Measurements from ENCODE around the gene LUZP1.

The LUZP1 gene

GRCh38 chr1:23116921-23117699 lies 51.5 kb downstream of the LUZP1 start:
- DNase-seq (ENCODE audit: low spot score): no peak

- no peak for DNase-seq (ENCODE audit: low spot score)
Measured at GRCh38 chr1:23116216-23116836, 52.3 kb downstream of the LUZP1 start.

GRCh38 chr1:23114424-23115079 lies 54.1 kb downstream of the LUZP1 start:
- no peak for DNase-seq (ENCODE audit: low spot score)

GRCh38 chr1:23111600-23112535 lies 56.8 kb downstream of the LUZP1 start:
- DNase-seq (ENCODE audit: low spot score): no peak

- DNase-seq (ENCODE audit: low spot score): no peak
Measured at GRCh38 chr1:23110391-23110790, 58.3 kb downstream of the LUZP1 start.

DNA sequence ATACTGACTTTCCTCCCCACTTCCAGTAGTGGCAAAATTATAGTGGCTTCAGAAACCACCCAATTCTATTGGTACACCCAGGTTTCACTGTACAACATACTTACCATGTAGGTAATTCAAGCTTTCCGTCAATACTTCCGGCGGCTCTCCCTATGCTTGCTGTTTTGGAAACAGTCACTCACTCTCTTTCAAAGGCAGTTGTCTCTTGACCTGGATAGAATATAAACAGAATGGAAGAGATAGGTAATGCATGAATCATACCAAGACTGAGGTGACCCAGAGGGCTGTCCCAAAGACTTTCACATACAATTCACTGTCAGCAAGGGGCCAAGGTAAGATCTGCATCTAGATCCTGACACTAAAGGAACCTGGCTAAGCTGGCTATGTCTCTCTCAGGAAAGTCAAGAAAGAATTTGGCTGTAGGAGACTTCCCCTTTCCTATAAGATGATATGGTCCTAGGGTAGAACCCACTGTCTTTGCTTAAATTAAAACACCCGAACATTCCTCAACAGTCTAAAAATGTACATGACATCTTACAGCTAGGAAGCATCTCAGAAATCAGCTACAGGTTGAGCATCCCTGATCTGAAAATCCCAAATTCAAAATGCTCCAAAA lies 59.6 kb downstream of the LUZP1 start:
- no peak for DNase-seq (ENCODE audit: low spot score)

GRCh38 chr1:23103001-23103889 lies 65.4 kb downstream of the LUZP1 start:
- DNase-seq (ENCODE audit: low spot score): no peak

DNA sequence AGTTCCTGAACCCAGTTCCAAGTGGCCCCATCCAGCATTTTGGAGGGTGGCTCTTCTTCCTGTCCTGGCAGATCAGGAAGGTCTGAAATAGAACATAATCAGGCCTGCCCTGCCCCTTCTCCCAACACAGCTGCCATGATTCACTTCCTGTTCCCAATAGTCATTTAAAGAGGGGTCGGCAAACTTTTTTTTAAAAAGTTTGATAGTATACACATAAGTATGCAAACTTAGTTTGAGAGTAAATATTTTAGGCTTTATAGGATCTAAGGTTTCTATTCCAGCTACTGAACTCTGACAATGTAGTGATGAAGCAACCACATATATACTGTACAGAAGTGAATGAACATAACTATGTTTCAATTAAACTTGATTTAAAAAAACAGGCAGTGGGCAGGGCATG lies 66.4 kb downstream of the LUZP1 start:
- no peak for DNase-seq (ENCODE audit: low spot score)

DNA sequence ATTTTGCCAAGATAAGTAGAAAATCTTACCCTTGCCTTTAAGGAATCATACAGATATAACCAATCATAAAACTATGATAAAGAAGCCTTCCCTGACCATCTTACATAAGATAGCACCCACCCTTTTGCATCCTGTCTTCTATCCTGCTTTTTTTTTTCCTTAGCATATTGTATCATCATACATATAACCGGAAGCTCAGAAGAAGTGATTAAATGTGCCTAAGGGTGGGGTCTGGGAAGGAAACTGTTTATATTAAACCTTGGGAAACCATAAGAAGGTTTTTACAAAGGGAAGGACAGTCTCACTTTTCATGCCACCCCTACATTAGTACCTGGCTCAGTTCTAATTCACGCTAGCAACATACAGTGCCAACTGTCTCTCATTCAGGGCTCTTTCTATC lies 66.8 kb downstream of the LUZP1 start:
- DNase-seq (ENCODE audit: low spot score): no peak

DNA sequence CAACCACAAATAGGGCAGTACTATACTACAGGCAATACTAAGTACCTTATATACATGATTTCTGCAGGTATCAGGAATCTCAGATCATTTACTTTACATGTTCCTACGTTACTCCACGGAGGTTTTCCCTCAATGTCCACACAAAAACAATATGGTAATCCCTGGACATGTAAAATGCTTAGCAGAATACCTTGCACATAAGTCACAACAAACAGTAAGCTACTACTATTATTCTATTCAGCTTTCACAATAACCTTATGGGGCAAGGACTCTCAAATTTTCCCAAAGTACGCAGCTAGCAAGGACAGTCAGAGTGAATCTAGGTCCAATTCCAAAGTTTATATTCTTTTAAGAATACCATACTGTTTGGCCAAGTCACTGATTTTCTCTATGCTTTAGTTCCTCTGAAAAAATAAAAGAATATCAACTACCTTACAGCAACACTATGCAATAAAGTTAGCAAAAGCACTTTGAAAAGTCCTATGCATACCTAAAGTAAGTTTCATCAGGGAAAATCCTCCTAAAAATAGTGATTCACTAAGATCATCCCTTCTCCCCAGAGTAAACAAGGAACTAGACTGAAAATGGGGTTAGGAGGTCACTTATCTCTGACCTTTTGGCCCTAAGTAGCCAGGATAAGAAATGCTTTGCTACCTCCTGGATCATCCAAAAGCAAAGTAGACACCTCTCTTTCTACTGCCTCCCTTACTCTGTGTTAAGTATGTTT lies 67.4 kb downstream of the LUZP1 start:
- DNase-seq (ENCODE audit: low spot score): no peak

GRCh38 chr1:23100074-23100748 lies 68.4 kb downstream of the LUZP1 start:
- no peak for DNase-seq (ENCODE audit: low spot score)

GRCh38 chr1:23099171-23099536 lies 69.5 kb downstream of the LUZP1 start:
- no peak for DNase-seq (ENCODE audit: low spot score)

DNA sequence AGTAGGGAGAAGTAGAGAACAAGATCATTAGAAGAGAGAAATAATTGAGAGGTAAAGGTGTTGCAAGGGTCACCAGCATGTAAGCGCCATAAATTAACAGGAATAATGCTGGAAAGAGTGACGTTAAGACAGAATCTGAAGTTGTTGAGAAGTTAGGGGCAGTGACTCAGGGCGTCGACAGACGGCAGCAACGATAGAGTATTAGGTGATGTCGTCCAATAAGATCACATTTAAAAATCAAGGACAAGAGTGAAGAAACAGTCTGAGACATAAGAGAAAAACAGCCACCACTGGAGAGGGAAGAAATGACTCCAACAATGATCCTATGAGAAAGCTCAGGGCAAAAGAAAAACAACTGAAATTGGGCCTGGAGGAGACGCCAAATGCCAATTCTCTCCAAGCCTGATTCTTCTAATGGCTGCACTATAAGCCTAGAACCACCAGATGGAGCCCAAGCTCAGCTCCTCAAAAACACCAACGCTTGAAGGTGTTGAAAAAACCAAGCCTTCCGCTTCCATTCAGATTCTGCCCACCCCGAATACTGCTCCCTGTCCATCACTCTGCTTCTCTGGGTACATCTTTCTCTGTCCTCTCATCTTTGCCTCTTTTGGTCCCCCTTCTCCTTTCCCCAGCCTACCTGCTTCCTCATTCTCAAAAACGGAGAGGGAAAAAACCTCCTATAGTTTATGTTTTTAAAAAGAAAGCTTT lies 70.0 kb downstream of the LUZP1 start:
- DNase-seq (ENCODE audit: low spot score): peak; percentile 59

GRCh38 chr1:23097316-23097715 lies 71.3 kb downstream of the LUZP1 start:
- no peak for DNase-seq (ENCODE audit: low spot score)

DNA sequence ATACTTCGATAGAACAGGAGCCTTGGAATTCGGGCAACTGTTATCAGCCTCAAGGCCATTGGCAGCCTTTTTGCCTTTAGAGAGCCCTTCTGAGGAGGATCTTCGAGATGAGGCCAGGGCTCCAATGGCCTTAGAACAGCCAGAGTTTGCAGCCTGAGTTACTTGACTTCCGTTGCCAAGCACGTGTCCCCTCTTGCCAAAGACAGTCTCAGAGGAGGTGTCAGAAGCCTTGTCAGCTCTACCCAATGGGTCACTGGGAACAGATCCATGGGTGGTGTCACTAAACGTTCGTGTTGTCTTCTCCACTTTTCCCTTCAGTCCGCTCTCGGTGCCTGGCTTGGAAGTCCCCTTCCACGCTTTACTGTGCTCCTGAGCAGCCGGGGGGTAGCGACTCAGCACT lies 76.2 kb downstream of the LUZP1 start:
- DNase-seq (ENCODE audit: low spot score): no peak

DNA sequence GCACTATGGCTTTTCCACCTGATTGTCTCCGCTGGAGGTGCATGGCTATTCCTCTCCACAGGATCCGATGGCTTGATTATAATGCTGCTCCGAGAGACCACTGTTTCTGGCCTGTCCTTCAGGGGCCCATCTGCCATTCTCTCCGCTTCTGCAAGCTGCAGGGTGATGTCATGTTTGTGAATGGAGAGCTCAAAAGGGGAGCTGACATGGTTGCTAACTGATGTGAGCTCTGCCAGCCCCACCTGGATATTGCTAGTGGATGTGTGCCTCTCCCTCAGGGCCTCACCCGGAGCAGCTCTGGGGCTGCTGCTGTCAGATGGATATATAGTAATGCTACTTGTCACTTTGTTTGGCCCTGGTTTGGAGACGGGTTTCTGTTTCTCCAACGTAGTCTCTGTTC lies 77.1 kb downstream of the LUZP1 start:
- DNase-seq (ENCODE audit: low spot score): no peak

DNA sequence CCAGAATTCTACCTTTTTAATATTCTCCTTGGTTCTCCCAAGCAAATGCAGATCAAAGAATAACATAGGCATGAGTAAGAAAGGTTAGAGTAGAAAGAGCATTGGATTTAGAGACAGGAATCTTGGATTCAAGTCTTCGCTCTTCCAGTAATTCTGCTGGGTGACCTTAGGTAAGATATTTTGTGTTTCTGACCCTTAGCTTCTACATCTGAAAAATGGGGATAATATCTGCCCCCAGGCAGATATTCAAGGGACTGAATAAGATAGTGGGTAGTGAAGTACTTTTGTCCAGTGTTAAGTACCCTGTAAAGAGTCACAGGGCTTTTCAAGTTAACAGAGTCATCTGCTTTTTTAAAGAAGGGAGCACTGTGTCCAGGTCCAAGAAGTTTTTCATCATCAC lies 78.6 kb downstream of the LUZP1 start:
- DNase-seq (ENCODE audit: low spot score): no peak

DNA sequence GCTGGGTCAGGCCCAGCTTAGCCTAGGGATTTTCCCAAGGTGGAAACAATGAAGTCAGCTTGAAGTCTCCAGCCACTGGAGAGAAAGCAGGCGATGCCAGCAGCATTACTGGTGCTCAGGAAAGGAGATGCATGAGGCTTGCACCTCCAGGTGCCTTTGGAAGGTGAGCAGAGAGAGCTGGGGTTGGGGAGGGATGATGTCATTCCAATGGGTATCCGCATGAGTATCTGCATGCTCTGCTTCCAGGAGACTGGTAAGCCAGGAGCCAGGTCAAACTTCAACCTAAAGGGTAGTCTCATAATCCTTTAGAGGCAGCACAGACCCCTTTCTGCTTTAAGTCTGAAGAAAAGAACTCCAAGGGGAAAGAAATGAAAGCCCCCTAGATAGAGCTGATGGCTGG lies 80.6 kb downstream of the LUZP1 start:
- no peak for DNase-seq (ENCODE audit: low spot score)

DNA sequence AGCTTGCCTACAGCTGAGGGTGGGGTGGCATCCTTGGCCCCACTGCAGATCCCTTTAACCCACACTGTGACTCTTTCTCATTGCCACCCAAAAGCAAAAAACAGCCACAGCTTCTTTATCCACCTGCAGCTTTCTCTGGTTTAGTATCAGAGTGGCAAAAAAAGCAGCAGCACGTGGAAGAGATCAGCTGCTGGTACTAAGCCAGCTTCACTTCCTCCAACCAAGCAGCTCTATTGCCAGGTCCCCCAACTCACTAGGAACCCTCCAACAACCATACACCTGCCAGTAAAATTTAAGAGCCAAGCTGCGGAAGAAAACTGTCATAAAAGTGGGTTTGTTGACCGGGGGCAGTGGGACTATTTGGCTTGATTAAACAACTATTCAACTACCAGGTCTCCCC lies 83.0 kb downstream of the LUZP1 start:
- no peak for DNase-seq (ENCODE audit: low spot score)
